C1 segment of cervical spinal cord (tissue), 14 donors: ENCODE results near the gene TMEM9.

Experiments
- DNase-seq, 14 donors: peaks; one replicate each; lab custom pipeline; 2025; lab: John Stamatoyannopoulos, UW

TMEM9 gene

DNA sequence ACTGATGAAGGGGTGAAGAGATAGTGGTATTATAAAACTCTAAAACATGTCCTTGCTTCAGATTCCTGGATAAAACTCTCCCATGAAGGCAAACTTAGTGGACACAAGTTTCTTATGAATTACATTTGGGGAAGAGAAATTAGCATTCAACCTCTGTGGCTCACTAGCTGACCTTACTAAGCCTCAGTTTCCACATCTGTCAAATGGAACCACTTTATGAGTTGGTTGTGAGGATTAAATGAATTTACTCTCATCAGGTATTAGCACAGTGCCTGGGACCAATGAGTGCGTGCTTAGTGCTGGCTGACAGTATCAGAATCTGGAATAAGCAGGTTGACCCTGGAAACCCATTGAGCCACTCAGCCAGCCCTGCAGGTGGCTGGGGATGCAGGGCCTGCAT, 44.6 kb downstream of the TMEM9 start:
- no peak for DNase-seq

- no peak for DNase-seq
These were observed 45.7 kb downstream of the TMEM9 start for GRCh38 chr1:201108614-201109013.

DNA sequence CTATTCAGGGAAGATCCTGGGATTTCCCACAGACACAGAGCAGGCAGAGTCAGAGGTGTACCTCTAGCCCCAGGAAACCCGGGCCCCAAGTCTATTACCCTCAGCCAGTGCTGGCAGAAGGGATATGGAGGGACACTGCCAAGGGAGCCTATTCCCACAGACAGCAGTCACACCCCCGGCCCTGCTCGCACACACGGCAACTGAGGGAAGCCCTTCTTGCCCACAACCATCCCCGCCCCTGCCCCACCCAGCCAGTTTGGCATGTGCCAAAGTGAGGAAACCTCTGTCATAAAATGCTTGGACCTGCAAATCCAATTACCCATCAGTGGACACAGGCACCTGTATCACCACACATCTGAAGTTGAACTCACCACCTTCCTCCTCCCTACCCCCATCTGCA, 48.6 kb downstream of the TMEM9 start:
- no peak for DNase-seq

DNA sequence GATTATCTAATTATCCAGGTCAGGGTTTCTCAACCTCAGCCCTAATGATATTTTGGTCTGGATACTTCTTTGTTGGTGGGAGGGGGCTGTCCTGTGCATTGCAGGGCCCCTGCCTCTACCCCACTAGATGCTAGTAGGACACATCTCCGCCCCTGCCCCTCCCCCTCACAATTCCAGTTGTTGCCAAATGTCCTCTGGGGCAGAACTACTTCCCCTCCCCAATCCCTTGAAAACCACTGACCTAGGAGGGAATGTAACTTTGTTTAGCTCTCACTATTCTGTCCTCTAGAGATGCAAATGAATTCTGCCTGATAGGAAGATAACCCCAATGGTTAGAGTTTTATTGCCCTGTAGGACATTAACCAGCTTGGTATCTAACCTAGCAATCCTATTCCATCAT, 50.1 kb downstream of the TMEM9 start:
- no peak for DNase-seq

GRCh38 chr1:201103666-201104065, 50.6 kb downstream of the TMEM9 start:
- DNase-seq, result no peak

GRCh38 chr1:201100169-201100930, 53.9 kb downstream of the TMEM9 start:
- no peak for DNase-seq

- no peak for DNase-seq
These were observed 55.1 kb downstream of the TMEM9 start for GRCh38 chr1:201098992-201099677.

GRCh38 chr1:201096977-201097856, 57.1 kb downstream of the TMEM9 start:
- no peak for DNase-seq

- no peak for DNase-seq
These were observed 58.2 kb downstream of the TMEM9 start for GRCh38 chr1:201096041-201096461.

DNA sequence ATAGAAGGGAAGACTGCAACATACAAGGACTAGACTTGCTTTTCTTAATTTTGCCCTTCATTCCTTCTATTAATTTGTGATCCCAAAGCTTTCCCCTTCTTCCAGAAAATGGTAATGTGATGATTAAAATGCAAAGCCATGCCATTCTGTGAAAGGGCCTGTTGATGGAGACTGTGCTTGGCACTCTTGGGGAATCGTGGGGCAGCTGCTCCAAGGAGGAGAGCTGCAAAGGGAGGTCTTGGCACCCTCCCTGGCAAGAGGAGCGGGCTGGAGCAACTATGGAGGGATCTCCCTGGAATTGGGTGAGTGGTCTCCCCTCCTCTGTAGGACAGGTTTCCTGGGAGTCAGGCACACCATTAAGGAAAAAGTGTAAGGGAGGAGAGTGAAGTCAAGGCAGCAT, 58.7 kb downstream of the TMEM9 start:
- peak in 3 of 14 donors; percentile 11 to 30 (median 21) for DNase-seq

DNA sequence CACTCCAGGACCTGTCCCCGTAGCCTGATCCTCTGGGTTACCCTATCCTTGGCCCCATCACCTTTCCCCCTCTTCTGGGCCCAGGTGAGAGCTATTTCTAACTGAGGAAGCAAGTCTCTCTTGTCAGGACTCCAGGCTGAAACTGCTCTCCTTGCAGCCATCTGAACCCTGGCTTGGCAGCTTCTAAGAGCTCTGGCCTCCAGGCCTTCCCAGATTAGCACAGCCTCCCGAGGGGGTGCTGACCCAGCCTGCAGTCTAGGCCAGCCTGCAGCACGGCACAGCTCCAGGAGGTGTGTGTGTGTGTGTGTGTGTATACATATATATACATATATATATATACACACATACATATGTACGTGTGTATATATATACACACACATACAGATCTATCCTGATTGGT, 59.4 kb downstream of the TMEM9 start:
- DNase-seq, result no peak

GRCh38 chr1:201093962-201094361, 60.3 kb downstream of the TMEM9 start:
- no peak for DNase-seq

- no peak for DNase-seq
These were observed 60.7 kb downstream of the TMEM9 start for GRCh38 chr1:201093561-201093960.

GRCh38 chr1:201092738-201093137, 61.5 kb downstream of the TMEM9 start:
- no peak for DNase-seq

- no peak for DNase-seq
These were observed 63.0 kb downstream of the TMEM9 start for GRCh38 chr1:201091256-201091655.

DNA sequence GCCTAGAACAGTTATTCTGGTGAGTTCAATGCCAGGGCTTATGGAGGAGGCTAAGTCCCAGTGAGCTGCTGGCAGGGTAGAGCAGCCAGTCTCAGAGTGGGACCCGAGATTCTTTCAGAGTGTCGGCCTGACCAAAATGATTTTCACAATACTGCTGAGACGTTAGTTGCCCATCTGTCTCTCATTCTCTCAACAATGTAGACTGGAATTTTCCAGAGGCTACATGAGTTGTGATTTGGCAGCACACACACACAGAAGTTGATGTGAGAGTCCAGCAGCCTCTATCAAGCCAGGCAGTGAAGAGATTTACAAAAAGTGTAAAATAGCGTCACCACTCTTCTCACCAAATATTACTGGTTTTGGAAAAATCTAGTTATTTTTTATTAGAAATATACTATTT, 63.7 kb downstream of the TMEM9 start:
- DNase-seq, result no peak

GRCh38 chr1:201089596-201089995, 64.7 kb downstream of the TMEM9 start:
- no peak for DNase-seq

DNA sequence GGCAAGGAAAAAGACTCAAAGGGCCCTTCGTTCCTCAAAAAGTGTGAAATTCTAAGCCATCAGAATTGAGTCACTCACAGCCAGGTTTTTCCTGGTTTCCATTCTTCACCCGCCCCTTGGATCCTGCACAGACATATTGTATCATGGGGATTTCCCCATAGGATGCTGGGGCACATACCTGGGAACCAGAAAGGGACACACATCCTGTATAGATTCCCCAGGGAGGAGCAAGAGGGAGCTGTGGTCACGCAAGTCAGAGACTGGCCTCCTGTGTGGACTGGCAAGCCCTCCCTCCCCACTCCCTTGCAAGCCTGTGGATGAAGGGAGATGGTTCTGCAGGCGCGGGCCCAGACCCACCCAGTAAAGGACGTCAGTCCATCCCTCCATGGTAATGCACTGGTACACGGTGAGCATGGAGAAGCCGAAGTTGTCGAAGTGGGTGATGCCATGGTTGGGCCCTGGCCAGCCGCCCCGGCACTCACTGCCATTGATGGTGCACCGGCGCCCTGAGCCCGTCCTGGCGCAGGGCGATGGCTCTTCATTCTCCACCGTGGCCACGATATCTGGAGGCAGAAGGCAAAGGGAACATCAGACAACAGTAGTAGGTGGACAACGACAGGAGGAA, 65.3 kb downstream of the TMEM9 start:
- no peak for DNase-seq

DNA sequence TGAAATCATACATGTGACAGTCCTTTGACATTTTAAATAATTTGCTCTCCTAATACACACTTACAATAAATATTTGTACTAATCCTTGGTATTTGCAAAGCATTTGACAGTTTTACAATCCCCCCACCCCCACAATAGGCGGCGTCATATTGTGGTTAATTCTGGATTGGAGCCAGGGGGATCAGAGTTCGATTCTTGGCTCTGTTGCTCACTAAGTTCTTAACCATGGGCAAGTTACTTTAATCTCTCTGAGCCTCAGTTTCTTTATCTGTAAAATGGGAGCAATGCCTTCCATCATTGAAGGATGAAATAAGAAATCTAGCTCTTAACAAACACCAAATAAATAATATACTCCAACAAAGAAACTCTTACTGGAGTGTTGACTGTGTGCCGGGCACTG, 65.9 kb downstream of the TMEM9 start:
- DNase-seq, result no peak

- peak in 8 of 14 donors; percentile 4 to 47 (median 14) for DNase-seq
These were observed 68.2 kb downstream of the TMEM9 start for GRCh38 chr1:201085902-201086735.
